ENCODE data around the gene JAML.

GRCh38 chr11:118213781-118214180 is 11.0 kb downstream of the JAML start:
- TF ChIP-seq CTCF (IDR thresholded peaks at IDR 0.05; ENCODE audit: low read length) (no peak), EZH2 (IDR thresholded peaks at IDR 0.05; ENCODE audit: borderline replicate concordance, low read length) (no peak)

Data from OCI-LY1 (cell line).